PFSK-1 (cell line): ENCODE results near the gene TAF3.

Source experiments
- FOXP2 ChIP-seq: optimal IDR thresholded peaks from 2 replicates; pipeline ENCODE3; 2011; ENCODE audit warnings: borderline replicate concordance, control low read depth, inconsistent platforms; ENCODE audit not compliant: insufficient read depth; ENCODE audit errors: extremely low read length, extremely low read depth
- POLR2AphosphoS5 ChIP-seq: IDR thresholded peaks from 2 replicates; pipeline ENCODE4 v1.6.1; 2012; ENCODE audit warnings: low read depth, mild to moderate bottlenecking, control low read depth, low read length, moderate library complexity
- REST ChIP-seq, 2 experiments: IDR thresholded peaks; 2 replicates each; pipeline versions ENCODE4 v1.6.1 to v1.8.0; 2011 to 2012; ENCODE audit warnings: low read depth in 2 of 2, low read length in 2 of 2, control low read depth in 1 of 2, inconsistent platforms in 1 of 2, mild to moderate bottlenecking in 1 of 2, moderate library complexity in 1 of 2; ENCODE audit not compliant: insufficient read depth in 1 of 2
- SIN3A ChIP-seq: IDR thresholded peaks from 2 replicates; pipeline ENCODE4 v1.6.1; 2012; ENCODE audit warnings: mild to moderate bottlenecking, low read length, moderate library complexity, borderline replicate concordance; ENCODE audit not compliant: insufficient read depth
- TAF1 ChIP-seq: IDR thresholded peaks from 2 replicates; pipeline ENCODE4 v1.6.1; 2012; ENCODE audit warnings: low read length, control low read depth, borderline replicate concordance; ENCODE audit not compliant: insufficient read depth

The TAF3 gene

GRCh38 chr10:8035641-8036470 lies 217.6 kb downstream of the TAF3 start:
- TF ChIP-seq TAF1 (no peak), SIN3A (no peak), REST (IDR thresholded peaks at IDR 0.05; ENCODE audit: insufficient read depth in 1 of 2, low read depth in 2 of 2, low read length in 2 of 2) (no peak), FOXP2 (no peak), POLR2AphosphoS5 (no peak)

GRCh38 chr10:8036506-8037198 lies 218.3 kb downstream of the TAF3 start:
- TF ChIP-seq TAF1: no peak
- TF ChIP-seq REST (IDR thresholded peaks at IDR 0.05; ENCODE audit: insufficient read depth in 1 of 2, low read depth in 2 of 2, low read length in 2 of 2): no peak
- TF ChIP-seq SIN3A: no peak
- no peak for TF ChIP-seq FOXP2
- TF ChIP-seq POLR2AphosphoS5: no peak

- TF ChIP-seq SIN3A: no peak
- no peak for TF ChIP-seq REST (IDR thresholded peaks at IDR 0.05; ENCODE audit: insufficient read depth in 1 of 2, low read depth in 2 of 2, low read length in 2 of 2)
These were observed 219.0 kb downstream of the TAF3 start for GRCh38 chr10:8037199-8037801.

GRCh38 chr10:8037941-8038894 lies 219.9 kb downstream of the TAF3 start:
- TF ChIP-seq REST (IDR thresholded peaks at IDR 0.05; ENCODE audit: insufficient read depth in 1 of 2, low read depth in 2 of 2, low read length in 2 of 2) (no peak), TAF1 (no peak), POLR2AphosphoS5 (no peak), FOXP2 (no peak), SIN3A (no peak)
